HT1080 (cell line): ENCODE data around the gene WDR33. TPM values are rescaled to one million over a fixed set of nuclear protein-coding genes. Genes with fewer than 3 reads are reported as not detected.
A peak's percentile ranks its signal among the peaks of the same experiment; 100 is the strongest.

Experiments used
- DNase-seq: peaks from one replicate; pipeline ENCODE4 v3.0.0-alpha.2; 2015; ENCODE audit warnings: low read depth
- total RNA-seq: library from RNA; depleted of rRNA; stranded (reverse); fragments of >200 nt; shearing (Covaris generic); gene quantifications from 2 replicates; pipeline ENCODE4 v1.2.3, GENCODE V29; 2014

The WDR33 gene
- total RNA-seq, 1 experiment from 2014 or later, result 29.4 TPM

- peak; percentile 53 for DNase-seq
Measured at GRCh38 chr2:127721978-127722355, 89.0 kb downstream of the WDR33 start.

- DNase-seq, result peak; percentile 30
Measured at GRCh38 chr2:127721311-127721977, 89.5 kb downstream of the WDR33 start.

GRCh38 chr2:127719301-127720218 lies 91.4 kb downstream of the WDR33 start:
- no peak for DNase-seq

GRCh38 chr2:127718271-127718670 lies 92.7 kb downstream of the WDR33 start:
- no peak for DNase-seq

DNA sequence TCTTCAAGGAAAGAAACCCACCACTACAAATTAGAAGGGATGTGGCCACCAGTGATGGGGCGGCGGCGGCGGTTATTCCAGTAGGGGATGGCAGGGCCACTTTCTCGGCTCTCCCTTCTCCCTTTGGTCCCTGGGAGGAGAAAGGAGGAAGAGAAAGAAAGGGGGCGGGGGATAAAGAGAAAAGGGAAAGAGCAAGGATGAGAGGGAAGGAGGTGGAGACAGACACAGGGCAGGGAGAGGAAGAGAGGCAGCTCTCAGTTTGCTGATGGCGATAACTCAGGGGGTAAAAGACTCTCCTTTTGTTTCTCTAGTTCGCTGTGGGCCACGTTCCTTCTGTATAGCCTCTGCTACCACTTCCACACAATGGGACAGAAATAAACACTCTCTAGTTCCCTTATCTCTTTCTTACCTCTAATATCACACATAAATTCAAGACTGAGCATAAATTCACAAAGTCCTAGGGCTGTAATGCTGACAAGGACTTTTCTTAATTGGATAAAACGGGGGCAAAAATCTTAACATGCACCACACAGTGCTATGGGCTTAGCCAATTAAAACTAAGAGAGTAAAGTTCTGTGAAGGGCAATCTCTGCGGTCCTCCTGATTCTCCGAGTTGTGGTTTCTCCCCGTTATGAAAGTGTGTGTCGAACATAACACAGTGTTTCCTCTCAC lies 95.1 kb downstream of the WDR33 start:
- no peak for DNase-seq

GRCh38 chr2:127713562-127713961 lies 97.4 kb downstream of the WDR33 start:
- no peak for DNase-seq

DNA sequence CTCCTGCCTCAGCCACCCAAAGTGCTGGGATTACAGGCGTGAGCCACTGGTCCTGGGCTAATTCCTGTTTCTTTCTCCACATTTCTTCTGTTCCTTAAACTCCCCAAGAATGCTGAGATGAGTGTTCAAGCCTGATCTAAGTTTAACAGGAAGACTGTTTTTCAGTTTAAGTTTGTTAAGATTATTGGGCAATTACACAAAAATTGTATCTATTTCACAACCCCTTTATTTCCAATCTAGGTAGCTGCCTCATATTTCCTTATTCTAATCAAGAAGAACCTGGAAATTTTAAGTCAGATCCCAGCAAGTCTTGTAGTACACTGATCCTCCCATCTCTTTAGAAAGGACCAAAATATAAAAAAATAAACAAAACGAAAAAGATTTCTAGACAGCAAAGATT lies 98.0 kb downstream of the WDR33 start:
- DNase-seq, result no peak

DNA sequence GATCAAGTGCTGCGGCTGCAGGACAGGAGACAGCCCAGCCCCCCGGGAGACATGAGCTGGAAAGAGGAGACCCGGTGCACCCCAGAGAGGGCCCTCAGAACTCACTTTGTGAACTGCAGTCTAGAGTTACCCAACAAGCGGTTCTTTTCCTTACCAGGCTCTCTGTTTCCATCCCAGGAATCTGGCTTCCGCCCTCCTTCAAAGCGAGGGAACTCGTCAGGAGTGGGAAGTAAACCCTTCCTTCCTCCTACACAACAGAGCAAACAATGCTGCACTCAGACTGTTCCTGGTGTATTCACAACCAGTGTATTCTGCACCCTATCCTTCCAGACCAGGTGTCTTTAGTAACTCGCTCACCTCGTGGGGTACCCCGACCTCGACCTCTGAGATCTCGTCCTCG lies 101.6 kb downstream of the WDR33 start:
- DNase-seq, result no peak

GRCh38 chr2:127707890-127708648 lies 102.9 kb downstream of the WDR33 start:
- no peak for DNase-seq

DNA sequence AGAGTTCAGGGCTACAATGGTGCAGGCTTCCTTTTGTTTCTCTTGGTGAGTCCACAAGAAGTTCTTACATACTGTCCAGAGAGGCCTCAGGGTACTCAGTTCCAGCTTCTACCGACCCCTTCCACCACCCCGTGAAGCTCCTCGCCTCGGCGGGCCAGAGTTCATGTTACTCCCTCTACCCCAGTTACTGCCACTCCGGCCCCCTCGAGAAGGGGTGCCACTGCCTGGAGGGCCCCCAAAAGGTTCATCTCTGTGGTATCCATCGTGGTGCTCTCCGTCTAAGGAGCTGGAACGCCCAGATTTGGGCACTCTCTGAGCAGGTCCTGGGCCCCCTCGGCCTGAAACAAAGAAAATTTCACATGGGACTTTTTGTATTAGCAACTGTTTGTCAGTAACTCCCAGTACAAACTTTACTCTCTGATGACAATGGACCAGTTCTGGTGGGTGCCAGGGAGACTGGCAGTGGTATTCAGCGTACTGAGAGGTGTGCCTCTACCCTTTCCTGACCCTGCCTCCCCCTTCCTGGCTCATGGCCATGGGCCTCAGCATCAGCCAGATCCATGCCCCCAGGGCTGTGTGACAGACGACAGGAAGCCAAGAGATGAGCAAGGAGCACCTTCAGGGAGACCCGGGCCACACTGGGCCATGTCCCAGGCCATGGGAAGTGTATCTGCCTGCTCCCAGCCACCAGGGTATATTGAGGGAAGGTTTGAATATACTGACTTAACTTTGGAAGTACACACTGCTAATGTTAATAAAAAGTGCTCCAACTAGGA lies 104.6 kb downstream of the WDR33 start:
- DNase-seq, result no peak

DNA sequence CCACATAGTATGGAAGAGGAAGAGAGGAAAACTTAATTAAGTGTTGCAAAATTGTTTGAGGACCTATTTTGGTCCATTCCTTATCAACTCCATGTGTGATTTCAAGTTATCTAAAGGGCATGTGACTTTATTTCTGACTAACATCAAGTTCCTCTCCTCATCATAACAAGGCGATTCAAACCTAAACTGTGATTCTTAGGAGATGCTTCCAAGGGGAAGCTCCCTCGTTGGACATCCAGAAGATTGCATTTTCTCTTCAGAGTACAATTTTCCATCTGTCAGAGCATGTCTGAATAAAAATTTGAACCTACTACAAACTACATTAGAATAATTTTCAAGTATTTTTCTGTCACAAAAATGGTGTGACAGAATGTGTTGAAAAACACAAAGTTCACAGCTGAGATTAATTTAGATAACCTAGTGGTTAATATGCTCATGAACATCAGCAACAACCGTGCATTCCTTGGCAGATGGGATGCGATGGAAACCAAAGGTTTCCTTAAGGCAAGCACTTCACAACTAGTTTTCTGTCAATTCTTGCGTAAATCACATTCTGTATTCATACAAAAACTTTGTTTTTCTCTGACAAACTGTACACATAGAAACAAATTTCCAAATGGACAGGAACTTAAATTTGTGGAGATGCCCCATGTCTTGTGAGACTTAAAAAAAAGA lies 105.4 kb downstream of the WDR33 start:
- DNase-seq, result no peak

GRCh38 chr2:127704641-127705390 lies 106.2 kb downstream of the WDR33 start:
- DNase-seq, result no peak

GRCh38 chr2:127703282-127703681 lies 107.7 kb downstream of the WDR33 start:
- DNase-seq, result no peak

DNA sequence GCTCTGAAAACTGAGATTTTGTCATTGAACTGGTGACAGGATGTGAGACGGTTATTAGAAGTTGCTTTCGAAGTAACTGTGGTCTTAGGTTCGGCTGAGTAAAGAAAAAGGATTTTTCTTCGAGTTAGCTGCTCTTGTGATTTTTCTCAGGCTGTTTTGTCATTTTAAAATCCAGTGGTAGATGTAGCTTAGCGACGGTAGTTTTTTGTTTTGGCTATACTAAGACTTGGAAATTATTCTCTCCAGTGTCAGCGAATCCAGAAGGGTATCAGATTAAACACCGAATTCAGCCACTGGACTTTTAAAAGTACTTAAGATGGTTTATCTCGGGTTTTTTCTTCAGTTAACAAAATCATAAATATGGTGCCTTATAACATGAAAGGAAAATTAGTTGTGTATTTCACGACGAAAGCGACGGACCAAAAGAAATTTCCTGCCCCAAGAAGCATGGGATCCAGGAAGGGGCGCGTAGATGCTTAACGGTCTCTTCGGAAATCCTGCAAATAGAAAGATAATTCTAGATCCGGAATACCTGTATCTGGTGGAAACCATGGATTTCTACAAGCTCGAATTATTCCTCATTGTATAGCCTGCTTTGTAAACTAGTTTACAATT lies 108.5 kb downstream of the WDR33 start:
- no peak for DNase-seq

GRCh38 chr2:127701651-127702394 lies 109.1 kb downstream of the WDR33 start:
- DNase-seq, result peak; percentile 55

GRCh38 chr2:127701193-127701650 lies 109.7 kb downstream of the WDR33 start, which contains the start of gene SFT2D3:
Gene SFT2D3 (plus strand): TSS chr2:127701497. CDS start chr2:127701529, 32 bp downstream.
- DNase-seq, result peak; percentile 89

DNA sequence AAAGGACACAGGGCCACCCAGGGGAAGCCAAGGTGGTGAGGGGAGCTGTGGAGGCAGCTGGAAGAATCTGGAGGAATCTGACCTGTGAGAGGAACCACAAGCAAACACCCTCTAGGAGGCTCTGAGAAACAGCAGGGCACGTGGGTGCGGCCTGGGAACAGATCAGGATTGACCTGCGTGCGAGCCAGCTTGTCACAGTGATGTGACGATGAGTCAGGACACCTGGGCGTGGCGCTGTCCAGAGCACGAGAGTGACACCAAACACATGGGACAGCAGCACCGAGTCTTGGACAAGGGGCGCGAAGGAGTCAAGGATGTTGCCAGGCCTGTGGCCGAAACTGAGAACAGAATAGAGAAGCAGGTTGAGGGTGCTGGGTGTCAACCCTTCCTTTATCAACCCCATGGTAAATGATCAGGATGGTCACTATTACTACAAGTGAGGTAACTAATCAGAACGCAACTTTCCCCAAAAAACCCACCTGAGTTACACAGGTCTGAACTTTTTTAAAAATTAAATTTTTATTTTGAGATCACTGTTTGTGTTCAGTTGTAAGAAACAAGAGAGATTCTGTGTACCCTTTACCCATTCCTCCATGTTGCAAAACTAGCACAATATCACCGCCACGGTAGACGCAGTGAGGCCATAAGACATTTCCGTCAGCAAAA lies 110.3 kb downstream of the WDR33 start:
- no peak for DNase-seq
